HCT116 (cell line): Measurements from ENCODE around the gene CETP. TPM values are rescaled to one million over a fixed set of nuclear protein-coding genes. Genes with fewer than 3 reads are reported as not detected.

Experiments used
- ATAC-seq: fragments of 200-7000 bp; cut with Tn5 transposase; 2 replicates; pipeline ENCODE4 v1.9.1; 2020; ENCODE audit warnings: mild to moderate bottlenecking, moderate library complexity
- BruUV-seq: library from RNA; stranded (reverse); fragments of 400-500 nt; replicated peaks from 2 replicates; lab custom pipeline; 2021; lab: Mats Ljungman, UMichigan
- CTCF ChIA-PET: fragments of 300-600 bp; sonication (Branson Sonifier 250); formaldehyde crosslinking; loops from one replicate; lab custom pipeline; 2021; ENCODE audit warnings: antibody characterized with exemption; lab: Charles Lee
- POLR2A ChIA-PET: fragments of 300-600, 350-600 bp; sonication (Branson Sonifier 250); formaldehyde crosslinking; loops from one replicate; lab custom pipeline; 2021; ENCODE audit warnings: antibody characterized with exemption; lab: Charles Lee
- RAD21 ChIA-PET, 2 experiments: fragments of 300-600 bp; sonication (Branson Sonifier 250); formaldehyde crosslinking; loops; one replicate each; lab custom pipeline; 2023; ENCODE audit warnings: low total read pairs in 2 of 2; ENCODE audit not compliant: uncharacterized antibody in 2 of 2, unreplicated experiment in 2 of 2, low non-redundant PET in 1 of 2; lab: Charles Lee
- DNase-seq: peaks from one replicate; pipeline ENCODE4 v3.0.0-alpha.2; 2010; ENCODE audit warnings: low read depth, low spot score
- H2AFZ ChIP-seq: fragments of 200-600 bp; shearing (Covaris generic), sonication (generic); 2 replicates; pipeline ENCODE4 v1.6.1; 2017; ENCODE audit warnings: low read depth, mixed run types, mixed read lengths, antibody characterized with exemption, low read length; ENCODE audit not compliant: poor library complexity, severe bottlenecking
- H3K27ac ChIP-seq: 2 replicates; pipeline ENCODE4 v1.5.1; 2012; ENCODE audit warnings: low read depth, low read length
- H3K27me3 ChIP-seq: fragments of 200-600 bp; sonication (generic); 2 replicates; pipeline ENCODE4 v1.6.1; 2016; ENCODE audit warnings: mixed run types, low read length, mixed read lengths; ENCODE audit not compliant: insufficient read depth
- H3K36me3 ChIP-seq, 2 experiments: fragments of 200-500 bp in 1 of 2; fragments of 200-600 bp in 1 of 2; sonication (Bioruptor generic) in 1 of 2; sonication (generic) in 1 of 2; 2 replicates each; pipeline versions ENCODE4 v1.5.1 to v1.6.1; 2014 to 2016; ENCODE audit warnings: low read length in 2 of 2, inconsistent platforms in 1 of 2, mixed read lengths in 1 of 2, mixed run types in 1 of 2; ENCODE audit not compliant: insufficient read depth in 2 of 2, control insufficient read depth in 1 of 2
- H3K4me1 ChIP-seq, 2 experiments: fragments of 200-600 bp in 1 of 2; sonication (generic) in 1 of 2; 2 replicates each; pipeline versions ENCODE4 v1.5.1 to v1.6.1; 2012 to 2017; ENCODE audit warnings: low read length in 2 of 2, inconsistent platforms in 1 of 2, mild to moderate bottlenecking in 1 of 2, mixed read lengths in 1 of 2, mixed run types in 1 of 2, moderate library complexity in 1 of 2; ENCODE audit not compliant: insufficient read depth in 2 of 2, control insufficient read depth in 1 of 2
- H3K4me2 ChIP-seq: fragments of 200-600 bp; sonication (generic); 2 replicates; pipeline ENCODE4 v1.6.1; 2017; ENCODE audit warnings: mixed run types, low read length, mixed read lengths
- H3K4me3 ChIP-seq, 2 experiments: fragments of 200-600 bp in 1 of 2; sonication (generic) in 1 of 2; replicated peaks in 1 of 2; 2 replicates each; pipeline ENCODE4 v1.5.1; 2011 to 2016; ENCODE audit warnings: low read length in 2 of 2, control low read depth in 1 of 2, low read depth in 1 of 2, mild to moderate bottlenecking in 1 of 2, mixed read lengths in 1 of 2, mixed run types in 1 of 2
- H3K79me2 ChIP-seq: fragments of 200-600 bp; sonication (generic); 2 replicates; pipeline ENCODE4 v1.6.1; 2017; ENCODE audit warnings: mild to moderate bottlenecking, mixed run types, low read length, moderate library complexity, mixed read lengths; ENCODE audit not compliant: insufficient read depth
- H3K9ac ChIP-seq: fragments of 200-600 bp; sonication (generic); 2 replicates; pipeline ENCODE4 v1.6.1; 2016; ENCODE audit warnings: low read length, mixed read lengths
- H3K9me2 ChIP-seq: fragments of 200-600 bp; sonication (generic), shearing (Covaris generic); 2 replicates; pipeline ENCODE4 v1.6.1; 2017; ENCODE audit warnings: mixed run types, mild to moderate bottlenecking, moderate library complexity; ENCODE audit not compliant: insufficient read depth
- H3K9me3 ChIP-seq, 2 experiments: fragments of 200-500 bp in 1 of 2; fragments of 200-600 bp in 1 of 2; sonication (Bioruptor generic) in 1 of 2; sonication (generic) in 1 of 2; 2 replicates each; pipeline ENCODE4 v1.6.1; 2014 to 2017; ENCODE audit warnings: low read length in 2 of 2, mixed read lengths in 2 of 2, inconsistent platforms in 1 of 2, low read depth in 1 of 2, mild to moderate bottlenecking in 1 of 2, mixed run types in 1 of 2, moderate library complexity in 1 of 2; ENCODE audit not compliant: control insufficient read depth in 1 of 2, insufficient read depth in 1 of 2
- H4K20me1 ChIP-seq: fragments of 200-600 bp; sonication (generic), shearing (Covaris generic); 2 replicates; pipeline ENCODE4 v1.6.1; 2017; ENCODE audit warnings: mixed run types, mild to moderate bottlenecking, moderate library complexity; ENCODE audit not compliant: insufficient read depth
- CEBPB ChIP-seq: IDR thresholded peaks from 2 replicates; pipeline ENCODE4 v1.6.1; 2012; ENCODE audit warnings: low read depth
- CTCF ChIP-seq, 3 experiments: fragments of 200-600 bp in 1 of 3; sonication (generic) in 1 of 3; IDR thresholded peaks in 2 of 3; conservative IDR thresholded peaks in 1 of 3; 2 replicates each; pipeline ENCODE4 v1.5.1; 2012 to 2017; ENCODE audit warnings: low read depth in 2 of 3, low read length in 2 of 3, antibody characterized with exemption in 1 of 3, borderline replicate concordance in 1 of 3, control low read depth in 1 of 3, mild to moderate bottlenecking in 1 of 3, mixed read lengths in 1 of 3, mixed run types in 1 of 3, moderate library complexity in 1 of 3; ENCODE audit not compliant: insufficient read depth in 1 of 3
- EGR1 ChIP-seq: IDR thresholded peaks from 2 replicates; pipeline ENCODE4 v1.6.1; 2012; ENCODE audit warnings: low read depth
- ELF1 ChIP-seq: IDR thresholded peaks from 2 replicates; pipeline ENCODE4 v1.6.1; 2012; ENCODE audit warnings: low read depth, borderline replicate concordance
- MAX ChIP-seq: IDR thresholded peaks from 2 replicates; pipeline ENCODE4 v1.6.1; 2012
- POLR2A ChIP-seq: IDR thresholded peaks from 2 replicates; pipeline ENCODE4 v1.7.0; 2011; ENCODE audit warnings: borderline replicate concordance; ENCODE audit not compliant: insufficient read depth, insufficient read length; ENCODE audit errors: extremely low read depth
- POLR2AphosphoS5 ChIP-seq: IDR thresholded peaks from 2 replicates; pipeline ENCODE4 v1.6.1; 2011; ENCODE audit warnings: mild to moderate bottlenecking, low read depth, low read length, moderate library complexity
- SIN3A ChIP-seq: IDR thresholded peaks from 2 replicates; pipeline ENCODE4 v1.6.1; 2012; ENCODE audit warnings: low read depth
- SP1 ChIP-seq: IDR thresholded peaks from 2 replicates; pipeline ENCODE4 v1.6.1; 2012; ENCODE audit warnings: low read depth
- ZFX ChIP-seq: fragments of 450-650 bp; IDR thresholded peaks from 2 replicates; pipeline ENCODE4 v1.6.1; 2017
- ZNF274 ChIP-seq: fragments of 200-500 bp; sonication (Bioruptor generic); IDR thresholded peaks from 2 replicates; pipeline ENCODE4 v1.6.1; 2014; ENCODE audit warnings: mild to moderate bottlenecking, low read depth, low read length, inconsistent platforms
- intact Hi-C: fragments of 100-400 bp; cut with micrococcal nuclease; formaldehyde crosslinking; loops from 2 replicates; pipeline ENCODE4 v1.10.0; 2022
- total RNA-seq: library from RNA; stranded (reverse); gene quantifications from one replicate; pipeline ENCODE4 v1.2.1, GENCODE V29; 2021; ENCODE audit not compliant: unreplicated experiment

Gene CETP
- total RNA-seq, 1 experiment from 2014 or later, result not detected

GRCh38 chr16:56948234-56948633 is 13.5 kb upstream of the CETP start:
- Histone ChIP-seq H3K9me2 (no peaks in the 10 kb centered on the region), H3K9ac (no peak overlapping the region), H3K36me3 (peaks cover 15 to 21% of the 10 kb centered on the region in 2 experiments; a peak in 3 of 4 replicates), H3K9me3 (no peaks in the 10 kb centered on the region), H3K4me3 (no peak overlapping the region), H4K20me1 (no peaks in the 10 kb centered on the region), H2AFZ (no peak overlapping the region), H3K4me2 (no peak overlapping the region), H3K4me1 (peaks cover 0 to 3% of the 10 kb centered on the region in 2 experiments; a peak in 1 of 4 replicates), H3K27ac (no peak overlapping the region), H3K27me3 (no peaks in the 10 kb centered on the region), H3K79me2 (no peaks in the 10 kb centered on the region)
- intact Hi-C loops, result no loop called here
- DNase-seq (no peak), ATAC-seq (no peak)
- POLR2A ChIA-PET, result interaction anchor here (4.4 kb wide), 1 partner anchor 16 kb away, joined by 25 read pairs; the partner anchor contains the start of gene HERPUD1
- no TSS peak for BruUV-seq
- CTCF ChIA-PET, result interaction anchor here (1.2 kb wide), 1 partner anchor 16 kb away, joined by 5 read pairs; no protein-coding TSS in a partner anchor
- no peak for TF ChIP-seq POLR2AphosphoS5
- TF ChIP-seq SP1, result no peak
- TF ChIP-seq MAX, result no peak
- no peak for TF ChIP-seq CEBPB
- TF ChIP-seq CTCF (IDR thresholded peaks at IDR 0.05 in 2 of 3, conservative IDR thresholded peaks at IDR 0.05 in 1 of 3; ENCODE audit: borderline replicate concordance in 1 of 3, insufficient read depth in 1 of 3, low read depth in 2 of 3, low read length in 2 of 3), result no peak
- no peak for TF ChIP-seq EGR1
- TF ChIP-seq ZFX, result no peak
- no peak for TF ChIP-seq ZNF274
- TF ChIP-seq SIN3A, result no peak
- TF ChIP-seq ELF1, result no peak
- TF ChIP-seq POLR2A, result no peak
- TF ChIP-seq, all 23 proteins: peak for 0
- RAD21 ChIA-PET, result no interaction called here
